Liver (tissue), 3 donors: ENCODE measurements around the gene STPG1.

Source experiments
- ATF3 ChIP-seq: IDR thresholded peaks from 2 replicates; pipeline ENCODE4 v1.6.1; 2016; ENCODE audit warnings: antibody characterized with exemption
- CTCF ChIP-seq: fragments of 150-350 bp; IDR thresholded peaks from 2 replicates; pipeline ENCODE4 v1.5.1; 2017; ENCODE audit warnings: improper control_type of control experiment, low read depth, low read length; ENCODE audit not compliant: missing input control
- FOXA1 ChIP-seq: IDR thresholded peaks from 2 replicates; pipeline ENCODE4 v1.6.1; 2016; ENCODE audit warnings: antibody characterized with exemption
- GABPA ChIP-seq, 2 donors: IDR thresholded peaks in 1 of 2; conservative IDR thresholded peaks in 1 of 2; 2 replicates each; pipeline ENCODE4 v1.6.1; 2016; ENCODE audit warnings: antibody characterized with exemption in 2 of 2, mild to moderate bottlenecking in 1 of 2, moderate library complexity in 1 of 2
- JUND ChIP-seq, 2 donors: IDR thresholded peaks; 2 replicates each; pipeline ENCODE4 v1.6.1; 2016; ENCODE audit warnings: antibody characterized with exemption in 2 of 2
- MAX ChIP-seq: IDR thresholded peaks from 2 replicates; pipeline ENCODE4 v1.6.1; 2016; ENCODE audit warnings: antibody characterized with exemption
- RAD21 ChIP-seq, 2 donors: IDR thresholded peaks; 2 replicates each; pipeline ENCODE4 v1.6.1; 2016; ENCODE audit warnings: antibody characterized with exemption in 2 of 2, mild to moderate bottlenecking in 2 of 2
- REST ChIP-seq: IDR thresholded peaks from 2 replicates; pipeline ENCODE4 v1.6.1; 2016; ENCODE audit warnings: antibody characterized with exemption, mild to moderate bottlenecking
- RXRA ChIP-seq, 2 donors: IDR thresholded peaks; 2 replicates each; pipeline ENCODE4 v1.6.1; 2017 to 2018; ENCODE audit warnings: antibody characterized with exemption in 2 of 2, mild to moderate bottlenecking in 1 of 2
- TAF1 ChIP-seq: conservative IDR thresholded peaks from 2 replicates; pipeline ENCODE4 v1.6.1; 2016; ENCODE audit warnings: antibody characterized with exemption, mild to moderate bottlenecking
- YY1 ChIP-seq: IDR thresholded peaks from 2 replicates; pipeline ENCODE4 v1.6.1; 2016; ENCODE audit warnings: antibody characterized with exemption, mild to moderate bottlenecking
- ZBTB33 ChIP-seq: IDR thresholded peaks from 2 replicates; pipeline ENCODE4 v1.6.1; 2016; ENCODE audit warnings: antibody characterized with exemption
- donor health status: healthy.
- donor health status: healthy.

GRCh38 chr1:24317081-24317480, 96.5 kb downstream of the STPG1 start:
- TF ChIP-seq CTCF (no peak), REST (no peak), MAX (no peak), TAF1 (no peak), GABPA (IDR thresholded peaks at IDR 0.05 in 1 of 2, conservative IDR thresholded peaks at IDR 0.05 in 1 of 2) (no peak), RXRA (IDR thresholded peaks at IDR 0.05) (no peak), RAD21 (IDR thresholded peaks at IDR 0.05) (no peak), ATF3 (no peak), JUND (IDR thresholded peaks at IDR 0.05) (no peak), YY1 (no peak), FOXA1 (no peak), ZBTB33 (no peak)
